ENCODE measurements around the gene MCOLN2.

GRCh38 chr1:84939151-84939550 lies 57.8 kb downstream of the MCOLN2 start:
- TF ChIP-seq CTCF (conservative IDR thresholded peaks at IDR 0.05; ENCODE audit: low read length) (no peak), EZH2phosphoT487 (IDR thresholded peaks at IDR 0.05; ENCODE audit: borderline replicate concordance, low read depth, low read length) (no peak)
